Measurements from ENCODE around the gene CEP78. TPM values are rescaled to one million over a fixed set of nuclear protein-coding genes. Genes with fewer than 3 reads are reported as not detected.
"Not testable (repeated sequence)": the region's sequence is repeated elsewhere in the genome, so short reads cannot be mapped to it uniquely, and the experiment has no call there.

Gene CEP78
- total RNA-seq, 2 experiments from 2014 or later, result 10.5 to 12.1 TPM

GRCh38 chr9:78196258-78196657 lies 39.6 kb upstream of the CEP78 start:
- Histone ChIP-seq H3K27ac (ENCODE audit: low read depth in 1 of 2, low read length in 2 of 2) (no peak overlapping the region), H3K9me3 (ENCODE audit: control insufficient read depth in 1 of 2, insufficient read depth in 1 of 2, low read length in 2 of 2) (peaks cover 0 to 12% of the 10 kb centered on the region in 2 experiments), H3K4me3 (ENCODE audit: low read length) (no peak overlapping the region), H3K4me1 (ENCODE audit: insufficient read depth, low read length) (peaks cover 10% of the 10 kb centered on the region), H3K27me3 (ENCODE audit: control insufficient read depth in 1 of 2, insufficient read depth in 2 of 2, low read length in 2 of 2) (no peaks in the 10 kb centered on the region), H3K36me3 (ENCODE audit: insufficient read depth, low read length) (no peaks in the 10 kb centered on the region)
- ATAC-seq (ENCODE audit: poor library complexity) (no peak), DNase-seq (no peak)
- POLR2A ChIA-PET, result no interaction called here
- Mint-ChIP-seq H3K36me3 (ENCODE audit: low read depth) (peaks cover 51% of the 10 kb centered on the region), H3K4me1 (ENCODE audit: low read depth) (peaks cover 28% of the 10 kb centered on the region), H3K27ac (no peak overlapping the region), H3K4me3 (no peak overlapping the region), H3K27me3 (no peaks in the 10 kb centered on the region), H3K9me3 (peaks cover 13% of the 10 kb centered on the region)
- intact Hi-C loops (cut with DNase I, micrococcal nuclease), result loop anchor here in 1 of 2 experiments (5.0 kb wide), 2 partner anchors 44 to 69 kb away; no protein-coding TSS in a partner anchor
- CTCF ChIA-PET, result no interaction called here
- TF ChIP-seq CTCF (IDR thresholded peaks at IDR 0.05), result no peak

GRCh38 chr9:78201158-78201777 lies 34.6 kb upstream of the CEP78 start:
- H3K27me3 Mint-ChIP-seq; H3K27me3 ChIP-seq (ENCODE audit: control insufficient read depth in 1 of 2, insufficient read depth in 2 of 2, low read length in 2 of 2); intact Hi-C loops (cut with DNase I, micrococcal nuclease); H3K36me3 ChIP-seq (ENCODE audit: insufficient read depth, low read length): not testable (repeated sequence)
- DNase-seq (peak; percentile 57 to 86 (median 71)), ATAC-seq (ENCODE audit: poor library complexity) (peak; percentile 94)
- Mint-ChIP-seq H3K9me3 (peaks cover 24% of the 10 kb centered on the region), H3K4me1 (ENCODE audit: low read depth) (peaks cover 44% of the 10 kb centered on the region), H3K4me3 (peak overlapping the region; percentile 65), H3K27ac (peak overlapping the region; percentile 94), H3K36me3 (ENCODE audit: low read depth) (peaks cover 86% of the 10 kb centered on the region)
- CTCF ChIA-PET, result interaction anchor here (1.0 kb wide), 1 partner anchor 166 kb away, joined by 3 read pairs; no protein-coding TSS in a partner anchor
- Histone ChIP-seq H3K4me3 (ENCODE audit: low read length) (peak overlapping the region; percentile 6), H3K9me3 (ENCODE audit: control insufficient read depth in 1 of 2, insufficient read depth in 1 of 2, low read length in 2 of 2) (peaks cover 21% of the 10 kb centered on the region in 2 experiments), H3K4me1 (ENCODE audit: insufficient read depth, low read length) (peaks cover 18% of the 10 kb centered on the region), H3K27ac (ENCODE audit: low read depth in 1 of 2, low read length in 2 of 2) (peak overlapping the region; percentile 23 to 55)
- POLR2A ChIA-PET, result interaction anchor here (0.8 to 2.1 kb wide), 15 partner anchors 9 to 172 kb away, joined by 3 to 24 read pairs (median 5); partner anchors contain the start of gene CEP78

GRCh38 chr9:78207319-78207718 lies 28.6 kb upstream of the CEP78 start:
- no peak for ATAC-seq (ENCODE audit: poor library complexity)
- POLR2A ChIA-PET, result interaction anchor here (0.8 kb wide), 1 partner anchor 133 kb away, joined by 3 read pairs; no protein-coding TSS in a partner anchor
- H3K9me3 Mint-ChIP-seq, result peaks cover 10% of the 10 kb centered on the region
- H3K4me1 Mint-ChIP-seq (ENCODE audit: low read depth), result peaks cover 49% of the 10 kb centered on the region
- peaks cover 34% of the 10 kb centered on the region for H3K36me3 Mint-ChIP-seq (ENCODE audit: low read depth)
- Histone ChIP-seq H3K27ac (ENCODE audit: low read depth in 1 of 2, low read length in 2 of 2) (no peak overlapping the region), H3K4me1 (ENCODE audit: insufficient read depth, low read length) (peaks cover 20% of the 10 kb centered on the region), H3K36me3 (ENCODE audit: insufficient read depth, low read length) (no peaks in the 10 kb centered on the region), H3K4me3 (ENCODE audit: low read length) (no peak overlapping the region), H3K9me3 (ENCODE audit: control insufficient read depth in 1 of 2, insufficient read depth in 1 of 2, low read length in 2 of 2) (peaks cover 5 to 21% of the 10 kb centered on the region in 2 experiments), H3K27me3 (ENCODE audit: control insufficient read depth in 1 of 2, insufficient read depth in 2 of 2, low read length in 2 of 2) (no peaks in the 10 kb centered on the region)
- no peaks in the 10 kb centered on the region for H3K27me3 Mint-ChIP-seq
- CTCF ChIA-PET, result no interaction called here
- TF ChIP-seq CTCF (IDR thresholded peaks at IDR 0.05), result no peak
- no peak overlapping the region for H3K27ac Mint-ChIP-seq
- H3K4me3 Mint-ChIP-seq, result no peak overlapping the region
- intact Hi-C loops (cut with DNase I, micrococcal nuclease), result no loop called here
- DNase-seq, result no peak
